HTERT RPE-1 (cell line): ENCODE measurements around the gene BHLHA9.
"Not testable (repeated sequence)": the region's sequence is repeated elsewhere in the genome, so short reads cannot be mapped to it uniquely, and the experiment has no call there.

Source experiments
- in situ Hi-C: fragments of 300-500 bp; cut with MboI; formaldehyde crosslinking; loops from 4 replicates; pipeline ENCODE4 v1.14.3; 2020; ENCODE audit warnings: low sequenced_read_pairs

Gene BHLHA9

GRCh38 chr17:1298606-1299005 lies 28.4 kb downstream of the BHLHA9 start:
- in situ Hi-C loops = no loop called here

- in situ Hi-C loops = no loop called here
Observed at GRCh38 chr17:1299552-1300370, 29.5 kb downstream of the BHLHA9 start.

- in situ Hi-C loops = no loop called here
Observed at GRCh38 chr17:1300371-1300905, 30.2 kb downstream of the BHLHA9 start.

GRCh38 chr17:1301546-1301945 lies 31.3 kb downstream of the BHLHA9 start:
- in situ Hi-C loops = no loop called here

- in situ Hi-C loops = no loop called here
Observed at GRCh38 chr17:1302761-1303160, 32.5 kb downstream of the BHLHA9 start.

- in situ Hi-C loops = no loop called here
Observed at GRCh38 chr17:1304522-1304921, 34.3 kb downstream of the BHLHA9 start.

- in situ Hi-C loops = no loop called here
Observed at GRCh38 chr17:1304962-1305563, 34.8 kb downstream of the BHLHA9 start.

- in situ Hi-C loops = not testable (repeated sequence)
Observed at GRCh38 chr17:1307829-1308228, 37.6 kb downstream of the BHLHA9 start.

GRCh38 chr17:1312261-1312870 lies 42.1 kb downstream of the BHLHA9 start:
- in situ Hi-C loops = no loop called here

- in situ Hi-C loops = no loop called here
Observed at GRCh38 chr17:1313270-1314005, 43.2 kb downstream of the BHLHA9 start.

- in situ Hi-C loops = no loop called here
Observed at GRCh38 chr17:1315409-1315808, 45.2 kb downstream of the BHLHA9 start.

GRCh38 chr17:1315891-1316403 lies 45.7 kb downstream of the BHLHA9 start:
- in situ Hi-C loops = no loop called here
